Subcutaneous abdominal adipose tissue (tissue), 5 donors: ENCODE data around the gene PSMD14.
"Not testable (repeated sequence)": the region's sequence is repeated elsewhere in the genome, so short reads cannot be mapped to it uniquely, and the experiment has no call there.

Source experiments
- H3K27ac ChIP-seq: one replicate; pipeline ENCODE4 v1.7.0; 2013; ENCODE audit warnings: low read depth, mild to moderate bottlenecking, inconsistent platforms, low read length, moderate library complexity
- H3K27me3 ChIP-seq, 5 donors: one replicate each; pipeline ENCODE4 v1.7.0; 2013; ENCODE audit warnings: low read length in 5 of 5, inconsistent platforms in 1 of 5; ENCODE audit not compliant: control insufficient read depth in 5 of 5, insufficient read depth in 4 of 5
- H3K36me3 ChIP-seq, 5 donors: one replicate each; pipeline ENCODE4 v1.7.0; 2013; ENCODE audit warnings: low read length in 5 of 5; ENCODE audit not compliant: control insufficient read depth in 5 of 5, insufficient read depth in 5 of 5
- H3K4me1 ChIP-seq, 5 donors: one replicate each; pipeline ENCODE4 v1.7.0; 2013; ENCODE audit warnings: low read length in 5 of 5, mild to moderate bottlenecking in 3 of 5, moderate library complexity in 1 of 5; ENCODE audit not compliant: control insufficient read depth in 5 of 5, insufficient read depth in 5 of 5
- H3K4me3 ChIP-seq, 5 donors: one replicate each; pipeline ENCODE4 v1.7.0; 2013; ENCODE audit warnings: low read length in 5 of 5, low read depth in 1 of 5
- H3K9ac ChIP-seq, 5 donors: one replicate each; pipeline ENCODE4 v1.7.0; 2013; ENCODE audit warnings: low read length in 5 of 5, mild to moderate bottlenecking in 4 of 5, moderate library complexity in 3 of 5
- H3K9me3 ChIP-seq, 5 donors: one replicate each; pipeline ENCODE4 v1.7.0; 2013; ENCODE audit warnings: low read length in 5 of 5; ENCODE audit not compliant: control insufficient read depth in 5 of 5
- donor health status: healthy.
- donor health status: healthy.
- donor health status: healthy.
- donor health status: healthy.
- donor health status: healthy.

Gene PSMD14

GRCh38 chr2:161354106-161354505 is 45.9 kb downstream of the PSMD14 start:
- no peak overlapping the region for H3K27ac ChIP-seq
- no peak overlapping the region for H3K9ac ChIP-seq
- no peaks in the 10 kb centered on the region for H3K36me3 ChIP-seq
- no peak overlapping the region for H3K4me3 ChIP-seq
- no peaks in the 10 kb centered on the region for H3K4me1 ChIP-seq
- no peaks in the 10 kb centered on the region for H3K27me3 ChIP-seq
- no peaks in the 10 kb centered on the region for H3K9me3 ChIP-seq

DNA sequence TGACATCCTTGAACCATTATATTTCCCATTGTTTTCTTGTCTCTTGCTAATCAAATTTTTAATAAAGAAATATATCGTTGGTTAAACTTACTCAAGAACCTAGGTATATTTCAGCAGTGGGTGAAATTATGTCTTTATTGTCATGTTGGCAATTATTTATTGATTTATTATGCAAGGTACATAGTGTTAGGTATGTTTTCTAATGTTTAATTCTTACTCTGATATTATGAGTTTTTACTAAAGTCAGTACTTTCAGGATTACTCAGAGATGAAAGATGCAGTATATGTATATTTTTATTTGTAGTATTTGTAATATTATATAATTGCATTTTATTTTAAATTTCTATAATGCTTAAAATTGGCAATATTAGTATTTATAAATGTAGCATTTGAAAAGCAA is 46.9 kb downstream of the PSMD14 start:
- H3K27me3 ChIP-seq = no peaks in the 10 kb centered on the region
- H3K36me3 ChIP-seq = no peaks in the 10 kb centered on the region
- no peak overlapping the region for H3K9ac ChIP-seq
- no peaks in the 10 kb centered on the region for H3K9me3 ChIP-seq
- H3K27ac ChIP-seq = no peak overlapping the region
- no peaks in the 10 kb centered on the region for H3K4me1 ChIP-seq
- H3K4me3 ChIP-seq = no peak overlapping the region

DNA sequence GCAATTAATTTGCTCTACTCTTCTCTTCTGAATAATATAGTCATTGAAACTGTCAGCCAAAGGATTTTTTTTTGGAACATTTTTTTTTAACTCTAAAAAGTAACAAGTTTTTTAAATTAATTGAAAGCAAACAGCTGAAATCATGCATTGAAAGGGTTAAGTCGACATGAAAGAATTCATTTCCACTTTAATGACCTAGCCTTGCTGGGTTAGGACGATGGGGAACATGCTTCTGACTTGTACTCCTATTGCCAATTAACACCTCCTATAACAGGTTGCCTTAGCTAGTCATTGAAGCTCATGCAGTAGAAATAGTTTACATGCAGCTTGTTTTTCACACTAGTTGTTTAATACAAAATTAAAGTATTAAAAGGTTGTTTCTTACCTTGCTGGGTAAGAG is 47.8 kb downstream of the PSMD14 start:
- Histone ChIP-seq H3K36me3 (no peaks in the 10 kb centered on the region), H3K4me3 (no peak overlapping the region), H3K9me3 (peaks cover 0 to 3% (median 0%) of the 10 kb centered on the region in 5 donors), H3K9ac (no peak overlapping the region), H3K27me3 (no peaks in the 10 kb centered on the region), H3K4me1 (no peaks in the 10 kb centered on the region), H3K27ac (no peak overlapping the region)

GRCh38 chr2:161357097-161357496 is 48.9 kb downstream of the PSMD14 start:
- H3K27ac ChIP-seq = no peak overlapping the region
- H3K27me3 ChIP-seq = no peaks in the 10 kb centered on the region
- H3K9me3 ChIP-seq = peaks cover 0 to 10% (median 2%) of the 10 kb centered on the region in 5 donors
- H3K36me3 ChIP-seq = no peaks in the 10 kb centered on the region
- no peak overlapping the region for H3K9ac ChIP-seq
- no peak overlapping the region for H3K4me3 ChIP-seq
- H3K4me1 ChIP-seq = no peaks in the 10 kb centered on the region

DNA sequence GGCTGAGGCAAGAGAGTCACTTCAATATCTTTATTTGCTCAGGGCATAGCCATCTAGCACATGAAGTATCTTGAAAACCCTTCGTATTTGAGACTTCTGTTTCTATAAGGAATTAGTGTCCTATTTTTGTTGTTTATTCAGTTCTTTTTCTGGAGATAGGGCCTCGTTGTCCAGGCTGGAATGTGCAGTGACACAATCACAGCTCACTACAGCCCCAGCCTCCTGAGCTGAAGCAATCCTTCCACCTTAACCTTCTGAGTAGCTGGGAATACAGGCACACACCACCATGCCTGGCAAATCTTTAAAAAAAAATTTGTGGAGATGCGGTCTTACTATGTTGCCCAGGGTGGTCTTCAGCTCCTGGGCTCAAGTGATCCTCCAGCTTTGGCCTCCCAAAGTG is 50.6 kb downstream of the PSMD14 start:
- no peaks in the 10 kb centered on the region for H3K27me3 ChIP-seq
- H3K4me1 ChIP-seq = no peaks in the 10 kb centered on the region
- no peaks in the 10 kb centered on the region for H3K36me3 ChIP-seq
- peaks cover 4 to 15% (median 11%) of the 10 kb centered on the region in 5 donors for H3K9me3 ChIP-seq
- H3K4me3 ChIP-seq = no peak overlapping the region
- H3K27ac ChIP-seq = no peak overlapping the region
- no peak overlapping the region for H3K9ac ChIP-seq

- H3K4me1 ChIP-seq = not testable (repeated sequence)
Measured at GRCh38 chr2:161360095-161360654, 52.0 kb downstream of the PSMD14 start.

GRCh38 chr2:161362568-161363166 is 54.4 kb downstream of the PSMD14 start:
- Histone ChIP-seq H3K36me3 (peaks cover 0 to 3% (median 0%) of the 10 kb centered on the region in 5 donors), H3K9ac (no peak overlapping the region), H3K4me1 (no peaks in the 10 kb centered on the region), H3K27me3 (no peaks in the 10 kb centered on the region), H3K9me3 (peaks cover 4 to 15% (median 11%) of the 10 kb centered on the region in 5 donors), H3K4me3 (no peak overlapping the region), H3K27ac (no peak overlapping the region)

More at GRCh38 chr2:161360095-161360654, 52.0 kb downstream of the PSMD14 start:
- H3K27me3 ChIP-seq, H3K9ac ChIP-seq, H3K27ac ChIP-seq, H3K4me3 ChIP-seq, H3K36me3 ChIP-seq: not testable (repeated sequence)
- H3K9me3 ChIP-seq = peaks cover 4 to 15% (median 11%) of the 10 kb centered on the region in 5 donors

DNA sequence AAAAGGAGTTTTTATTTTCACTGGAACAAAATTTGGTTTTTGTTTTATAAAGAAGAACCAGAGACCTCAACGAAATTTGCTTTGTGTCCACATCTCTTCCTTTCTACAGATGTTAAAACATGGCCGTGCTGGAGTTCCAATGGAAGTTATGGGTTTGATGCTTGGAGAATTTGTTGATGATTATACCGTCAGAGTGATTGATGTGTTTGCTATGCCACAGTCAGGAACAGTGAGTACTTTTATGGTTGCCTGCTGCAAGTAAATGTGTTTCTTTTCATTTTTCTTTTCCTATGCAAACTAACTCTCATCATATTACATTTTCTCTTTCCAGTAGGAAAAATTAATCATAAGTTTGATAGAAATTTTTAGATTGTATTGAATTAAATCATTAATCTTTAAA is 59.5 kb downstream of the PSMD14 start:
- Histone ChIP-seq H3K9ac (no peak overlapping the region), H3K4me3 (no peak overlapping the region), H3K36me3 (peaks cover 6 to 30% (median 17%) of the 10 kb centered on the region in 5 donors), H3K9me3 (peaks cover 0 to 6% (median 4%) of the 10 kb centered on the region in 5 donors), H3K27me3 (no peaks in the 10 kb centered on the region), H3K27ac (no peak overlapping the region), H3K4me1 (no peaks in the 10 kb centered on the region)

DNA sequence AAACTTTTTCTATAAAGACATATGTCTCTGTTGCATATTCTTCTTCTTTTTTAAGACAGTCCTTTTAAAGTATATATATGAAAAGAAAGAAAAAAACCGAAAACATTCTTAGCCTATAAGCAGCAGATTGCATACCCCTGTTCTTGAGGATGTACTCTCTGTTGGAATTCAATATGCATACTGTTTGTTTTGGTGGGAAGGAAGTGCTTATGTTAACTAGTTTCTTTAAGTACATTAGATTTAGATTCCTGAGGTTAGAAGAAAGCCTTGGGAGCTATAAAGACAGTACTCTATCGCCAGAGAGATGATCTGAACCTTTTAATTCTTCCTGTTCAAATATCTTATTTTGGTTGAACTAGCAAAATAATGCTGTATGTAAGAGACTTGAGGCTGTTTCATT is 61.1 kb downstream of the PSMD14 start:
- peaks cover 0 to 6% (median 2%) of the 10 kb centered on the region in 5 donors for H3K4me1 ChIP-seq
- no peaks in the 10 kb centered on the region for H3K27me3 ChIP-seq
- no peak overlapping the region for H3K4me3 ChIP-seq
- H3K36me3 ChIP-seq = peaks cover 6 to 30% (median 17%) of the 10 kb centered on the region in 5 donors
- H3K27ac ChIP-seq = no peak overlapping the region
- H3K9me3 ChIP-seq = no peaks in the 10 kb centered on the region
- H3K9ac ChIP-seq = no peak overlapping the region

- no peaks in the 10 kb centered on the region for H3K27me3 ChIP-seq
- no peak overlapping the region for H3K27ac ChIP-seq
- H3K36me3 ChIP-seq = peaks cover 6 to 30% (median 17%) of the 10 kb centered on the region in 5 donors
Measured at GRCh38 chr2:161370981-161371380, 62.8 kb downstream of the PSMD14 start.

More at GRCh38 chr2:161370981-161371380, 62.8 kb downstream of the PSMD14 start:
- no peaks in the 10 kb centered on the region for H3K9me3 ChIP-seq
- H3K9ac ChIP-seq = no peak overlapping the region
- H3K4me1 ChIP-seq = peaks cover 0 to 6% (median 2%) of the 10 kb centered on the region in 5 donors
- no peak overlapping the region for H3K4me3 ChIP-seq
